T-cell (primary cell): ENCODE measurements around the gene PNKD. TPM values are rescaled to one million over a fixed set of nuclear protein-coding genes. Genes with fewer than 3 reads are reported as not detected.

ENCODE experiments used
- ATAC-seq, 4 experiments: fragments of 200-7000 bp in 3 of 4; fragments of 150-1000 bp in 1 of 4; cut with Tn5 transposase; replicated peaks in 1 of 4; 1 replicate in 3 of 4; 2 replicates in 1 of 4; pipeline ENCODE4 v1.10.0; 2021; ENCODE audit warnings: moderate library complexity in 3 of 4, mild to moderate bottlenecking in 2 of 4, moderate number of reproducible peaks in 1 of 4
- CTCF ChIA-PET, 2 donors: fragments of 300-600 bp; sonication (Branson Sonifier 250); formaldehyde crosslinking; loops; one replicate each; lab custom pipeline; 2022; ENCODE audit warnings: antibody characterized with exemption in 2 of 2; lab: Charles Lee
- POLR2A ChIA-PET, 2 donors: fragments of 300-600 bp; sonication (Branson Sonifier 250); formaldehyde crosslinking; loops; one replicate each; lab custom pipeline; 2022; ENCODE audit warnings: antibody characterized with exemption in 2 of 2; lab: Charles Lee
- DNase-seq, 35 experiments: peaks; one replicate each; pipeline versions ENCODE4 v3.0.0 to v3.0.0-alpha.2; 2013 to 2023
- H3K27ac ChIP-seq: one replicate; pipeline ENCODE4 v1.5.1; 2013; ENCODE audit warnings: low read length
- H3K27me3 ChIP-seq, 2 experiments: replicated peaks in 1 of 2; 1 replicate in 1 of 2; 2 replicates in 1 of 2; pipeline versions ENCODE4 v1.6.1 to v1.7.0; 2013; ENCODE audit warnings: low read length in 1 of 2, mixed read lengths in 1 of 2; ENCODE audit not compliant: control insufficient read depth in 2 of 2, insufficient read depth in 2 of 2; ENCODE audit errors: extremely low read depth in 1 of 2
- H3K36me3 ChIP-seq, 2 donors: 1 replicate in 1 of 2; 2 replicates in 1 of 2; pipeline versions ENCODE4 v1.6.1 to v1.7.0; 2013; ENCODE audit warnings: low read length in 1 of 2; ENCODE audit not compliant: control insufficient read depth in 2 of 2, insufficient read depth in 1 of 2; ENCODE audit errors: extremely low read depth in 1 of 2
- H3K4me1 ChIP-seq, 2 experiments: 1 replicate in 1 of 2; 2 replicates in 1 of 2; pipeline versions ENCODE4 v1.6.1 to v1.7.0; 2013; ENCODE audit warnings: low read length in 2 of 2, mixed read lengths in 1 of 2; ENCODE audit not compliant: insufficient read depth in 2 of 2, control insufficient read depth in 1 of 2; ENCODE audit errors: extremely low read depth in 1 of 2
- H3K4me3 ChIP-seq, 2 donors: 1 replicate in 1 of 2; 2 replicates in 1 of 2; pipeline versions ENCODE4 v1.5.1 to v1.7.0; 2013; ENCODE audit warnings: mild to moderate bottlenecking in 2 of 2, low read length in 1 of 2, moderate library complexity in 1 of 2; ENCODE audit not compliant: control insufficient read depth in 1 of 2; ENCODE audit errors: extremely low read depth in 1 of 2
- H3K9me3 ChIP-seq: 2 replicates; pipeline ENCODE4 v1.7.0; 2013
- H3K27ac Mint-ChIP-seq, 2 donors: one replicate each; pipeline ENCODE4 v1.8.0; 2020 to 2021; ENCODE audit warnings: mild to moderate bottlenecking in 2 of 2, mixed read lengths in 2 of 2
- H3K27me3 Mint-ChIP-seq, 2 donors: one replicate each; pipeline ENCODE4 v1.8.0; 2021 to 2022; ENCODE audit warnings: mixed read lengths in 2 of 2
- H3K36me3 Mint-ChIP-seq: one replicate; pipeline ENCODE4 v1.8.0; 2021; ENCODE audit warnings: mixed read lengths
- H3K4me1 Mint-ChIP-seq, 3 donors: one replicate each; pipeline ENCODE4 v1.8.0; 2020 to 2022; ENCODE audit warnings: mixed read lengths in 3 of 3, mild to moderate bottlenecking in 1 of 3
- H3K4me3 Mint-ChIP-seq, 3 donors: one replicate each; pipeline ENCODE4 v1.8.0; 2020 to 2022; ENCODE audit warnings: mild to moderate bottlenecking in 3 of 3, mixed read lengths in 3 of 3, moderate library complexity in 3 of 3
- H3K9me3 Mint-ChIP-seq, 3 donors: one replicate each; pipeline ENCODE4 v1.8.0; 2020 to 2022; ENCODE audit warnings: mixed read lengths in 3 of 3
- WGBS: methylation state at CpG from one replicate; pipeline ENCODE4 v1.1.5; 2013; ENCODE audit warnings: missing lambda C conversion rate; ENCODE audit not compliant: insufficient coverage; 5-methylcytosine and 5-hydroxymethylcytosine counted together
- total RNA-seq, 35 experiments: library from RNA in 6 of 35; stranded (reverse) in 6 of 35; fragments of 120-200 nt in 1 of 35; gene quantifications; one replicate each; pipeline versions ENCODE4 v1.2.1 to v1.2.4 and lab custom pipeline; 2013 to 2026

PNKD gene
- total RNA-seq, 5 donors from 2014 or later (not counting 1 experiment from before 2014, with no cell fraction given): 17.4 to 33.1 (median 30.6) TPM

- no peaks in the 10 kb centered on the region for H3K9me3 ChIP-seq
- Mint-ChIP-seq H3K9me3 (peaks cover 0 to 3% (median 0%) of the 10 kb centered on the region in 3 donors), H3K27ac (peak overlapping the region; percentile 95 to 99), H3K4me3 (peak overlapping the region in 2 of 3 donors; percentile 70 to 80), H3K4me1 (peaks cover 49 to 61% (median 52%) of the 10 kb centered on the region in 3 donors), H3K36me3 (no peaks in the 10 kb centered on the region), H3K27me3 (no peaks in the 10 kb centered on the region)
- H3K36me3 ChIP-seq: no peaks in the 10 kb centered on the region
- POLR2A ChIA-PET: no interaction called here
- peak overlapping the region; percentile 76 for H3K27ac ChIP-seq
- DNase-seq (no peak), ATAC-seq (no peak)
- WGBS: 100% methylated on average over 1 of the region's 1 CpG
- CTCF ChIA-PET: interaction anchor here (0.6 to 1.2 kb wide), 3 partner anchors 27 to 80 kb away, joined by 3 to 6 read pairs (median 4); partner anchors contain the start of gene CATIP (in 1 of the 2)
- H3K27me3 ChIP-seq: no peaks in the 10 kb centered on the region
- peak overlapping the region in 1 of 2 donors; percentile 34 for H3K4me3 ChIP-seq
- H3K4me1 ChIP-seq: peaks cover 22 to 33% of the 10 kb centered on the region in 2 experiments
Observed at GRCh38 chr2:218317303-218317630, 46.9 kb downstream of the PNKD start.

- ChIA-PET POLR2A (interaction anchor here in 1 of 2 donors (0.6 kb wide), 1 partner anchor 78 kb away, joined by 3 read pairs; no protein-coding TSS in a partner anchor), CTCF (interaction anchor here (1.1 to 1.2 kb wide), 2 partner anchors 27 to 39 kb away, joined by 3 to 6 read pairs; partner anchors contain the start of gene CATIP (in 1 of the 2))
- Histone ChIP-seq H3K9me3 (no peaks in the 10 kb centered on the region), H3K4me1 (peaks cover 22 to 39% of the 10 kb centered on the region in 2 experiments), H3K27me3 (peaks cover 0 to 3% of the 10 kb centered on the region in 2 experiments), H3K27ac (no peak overlapping the region), H3K4me3 (no peak overlapping the region), H3K36me3 (no peaks in the 10 kb centered on the region)
- 70% methylated on average over 2 of the region's 4 CpGs for WGBS
- Mint-ChIP-seq H3K36me3 (no peaks in the 10 kb centered on the region), H3K4me3 (peak overlapping the region in 2 of 3 donors; percentile 70 to 80), H3K4me1 (peaks cover 54 to 67% (median 56%) of the 10 kb centered on the region in 3 donors), H3K9me3 (peaks cover 0 to 3% (median 0%) of the 10 kb centered on the region in 3 donors), H3K27me3 (no peaks in the 10 kb centered on the region), H3K27ac (peak overlapping the region; percentile 95 to 99)
- DNase-seq (no peak), ATAC-seq (no peak)
Observed at GRCh38 chr2:218317835-218318234, 47.5 kb downstream of the PNKD start.

GRCh38 chr2:218318241-218318640 lies 47.9 kb downstream of the PNKD start:
- 58% methylated on average over 4 of the region's 7 CpGs for WGBS
- H3K27ac ChIP-seq: no peak overlapping the region
- no peak for ATAC-seq
- no peak overlapping the region for H3K4me3 ChIP-seq
- H3K4me1 ChIP-seq: peaks cover 22 to 39% of the 10 kb centered on the region in 2 experiments
- H3K27me3 ChIP-seq: peaks cover 0 to 3% of the 10 kb centered on the region in 2 experiments
- Mint-ChIP-seq H3K27ac (peak overlapping the region; percentile 95 to 99), H3K27me3 (no peaks in the 10 kb centered on the region), H3K9me3 (peaks cover 0 to 3% (median 0%) of the 10 kb centered on the region in 3 donors), H3K4me3 (peak overlapping the region in 1 of 3 donors; percentile 70), H3K4me1 (peaks cover 54 to 68% (median 56%) of the 10 kb centered on the region in 3 donors), H3K36me3 (no peaks in the 10 kb centered on the region)
- POLR2A ChIA-PET: interaction anchor here in 1 of 2 donors (0.6 kb wide), 1 partner anchor 78 kb away, joined by 3 read pairs; no protein-coding TSS in a partner anchor
- no peaks in the 10 kb centered on the region for H3K9me3 ChIP-seq
- H3K36me3 ChIP-seq: no peaks in the 10 kb centered on the region
- DNase-seq: no peak
- CTCF ChIA-PET: interaction anchor here in 1 of 2 donors (1.2 kb wide), 1 partner anchor 28 kb away, joined by 3 read pairs; no protein-coding TSS in a partner anchor

- H3K27ac ChIP-seq: no peak overlapping the region
- POLR2A ChIA-PET: interaction anchor here in 1 of 2 donors (0.6 kb wide), 1 partner anchor 26 kb away, joined by 9 read pairs; no protein-coding TSS in a partner anchor
- no peaks in the 10 kb centered on the region for H3K36me3 Mint-ChIP-seq
- DNase-seq (no peak), ATAC-seq (no peak)
- no peaks in the 10 kb centered on the region for H3K9me3 ChIP-seq
- 20% methylated on average over 2 of the region's 6 CpGs for WGBS
- peaks cover 0 to 3% (median 0%) of the 10 kb centered on the region in 3 donors for H3K9me3 Mint-ChIP-seq
- H3K4me3 ChIP-seq: no peak overlapping the region
- CTCF ChIA-PET: no interaction called here
- peaks cover 0 to 8% of the 10 kb centered on the region in 2 donors for H3K27me3 Mint-ChIP-seq
- H3K4me1 Mint-ChIP-seq: peaks cover 63 to 78% (median 68%) of the 10 kb centered on the region in 3 donors
- peaks cover 31 to 50% of the 10 kb centered on the region in 2 experiments for H3K4me1 ChIP-seq
- H3K27ac Mint-ChIP-seq: peak overlapping the region; percentile 20 to 28
- H3K4me3 Mint-ChIP-seq: no peak overlapping the region
- peaks cover 0 to 12% of the 10 kb centered on the region in 2 experiments for H3K27me3 ChIP-seq
- no peaks in the 10 kb centered on the region for H3K36me3 ChIP-seq
Observed at GRCh38 chr2:218319813-218320365, 49.6 kb downstream of the PNKD start.

GRCh38 chr2:218320704-218321336 lies 50.5 kb downstream of the PNKD start:
- DNase-seq (no peak), ATAC-seq (no peak)
- peaks cover 0 to 3% (median 0%) of the 10 kb centered on the region in 3 donors for H3K9me3 Mint-ChIP-seq
- 92% methylated on average over 2 of the region's 3 CpGs for WGBS
- Histone ChIP-seq H3K4me1 (peaks cover 26 to 50% of the 10 kb centered on the region in 2 experiments), H3K27ac (no peak overlapping the region), H3K27me3 (peaks cover 0 to 12% of the 10 kb centered on the region in 2 experiments), H3K9me3 (no peaks in the 10 kb centered on the region), H3K36me3 (no peaks in the 10 kb centered on the region), H3K4me3 (no peak overlapping the region)
- H3K4me3 Mint-ChIP-seq: peak overlapping the region in 2 of 3 donors; percentile 44 to 58
- H3K27ac Mint-ChIP-seq: peak overlapping the region; percentile 27 to 28
- no peaks in the 10 kb centered on the region for H3K36me3 Mint-ChIP-seq
- H3K4me1 Mint-ChIP-seq: peaks cover 62 to 73% (median 66%) of the 10 kb centered on the region in 3 donors
- POLR2A ChIA-PET: interaction anchor here in 1 of 2 donors (0.6 kb wide), 1 partner anchor 631 kb away, joined by 10 read pairs; no protein-coding TSS in a partner anchor
- peaks cover 0 to 8% of the 10 kb centered on the region in 2 donors for H3K27me3 Mint-ChIP-seq
- CTCF ChIA-PET: interaction anchor here in 1 of 2 donors (1.4 kb wide), 1 partner anchor 37 kb away, joined by 3 read pairs; no protein-coding TSS in a partner anchor
